Lower lobe of right lung (tissue), 2 donors: ENCODE measurements around the gene BICD2. TPM values are rescaled to one million over a fixed set of nuclear protein-coding genes. Genes with fewer than 3 reads are reported as not detected.
A peak's percentile ranks its signal among the peaks of the same experiment; 100 is the strongest.

Experiments used
- ATAC-seq, 2 donors: fragments of 200-7000 bp; cut with Tn5 transposase; one replicate each; pipeline ENCODE4 v1.9.1; 2020 to 2022; ENCODE audit warnings: mild to moderate bottlenecking in 2 of 2, moderate library complexity in 2 of 2
- DNase-seq: peaks from one replicate; pipeline ENCODE4 v3.0.0-alpha.2; 2020
- H3K27ac ChIP-seq: fragments of 200-600 bp; one replicate; pipeline ENCODE4 v1.8.0; 2022
- H3K27me3 ChIP-seq: fragments of 200-600 bp; one replicate; pipeline ENCODE4 v1.8.0; 2022; ENCODE audit warnings: low read depth
- H3K36me3 ChIP-seq: fragments of 200-600 bp; one replicate; pipeline ENCODE4 v1.8.0; 2022; ENCODE audit warnings: mild to moderate bottlenecking
- H3K4me1 ChIP-seq: fragments of 200-600 bp; one replicate; pipeline ENCODE4 v1.8.0; 2022
- H3K4me3 ChIP-seq: fragments of 200-600 bp; one replicate; pipeline ENCODE4 v1.8.0; 2022; ENCODE audit warnings: mild to moderate bottlenecking
- H3K9me3 ChIP-seq: fragments of 200-600 bp; one replicate; pipeline ENCODE4 v1.8.0; 2022
- intact Hi-C: fragments of 100-400 bp; cut with DNase I; formaldehyde crosslinking; loops from one replicate; pipeline ENCODE4 v1.11.0; 2022
- total RNA-seq: library from RNA; stranded (reverse); fragmentation: NEBNext Ultra II Directional; extraction: Animal tissue kit (Norgen Biotek cat#: 25700); gene quantifications from one replicate; pipeline ENCODE4 v1.2.1, GENCODE V29; 2021
- TF ChIP-seq, protein P1 (sequence below): fragments of 200-600 bp; IDR thresholded peaks from one replicate; pipeline ENCODE4 v1.8.0; 2022; ENCODE audit warnings: antibody characterized with exemption, mild to moderate bottlenecking
- donor health status: DM: no; HTN: yes; CAD: no; lungs with severe emphysema.

BICD2 gene
- total RNA-seq, 1 donor from 2014 or later: 34.9 TPM

DNA sequence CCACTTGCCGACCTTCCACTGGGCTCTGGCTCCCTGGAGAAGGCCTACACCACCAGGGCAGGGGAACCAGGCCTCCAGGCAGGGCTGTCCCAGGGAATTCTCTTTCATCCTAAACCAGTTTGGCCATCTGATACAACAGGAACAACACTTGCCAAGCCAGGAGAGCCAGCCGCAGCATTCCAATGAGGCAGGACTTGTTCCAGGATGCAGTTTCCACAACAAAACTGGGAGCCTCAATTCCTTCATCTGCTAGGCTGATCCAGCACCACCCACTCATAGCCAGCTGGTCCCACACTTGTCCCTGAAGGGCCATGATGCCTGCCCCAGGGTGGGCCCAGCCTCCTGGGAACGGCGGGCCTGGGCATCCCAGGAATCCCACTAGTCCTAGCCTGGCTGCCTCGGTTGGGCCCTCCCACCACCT lies 26.0 kb downstream of the BICD2 start:
- Histone ChIP-seq H3K9me3 (no peaks in the 10 kb centered on the region), H3K36me3 (no peaks in the 10 kb centered on the region), H3K4me1 (peaks cover 79% of the 10 kb centered on the region), H3K27ac (peak overlapping the region; percentile 63), H3K4me3 (no peak overlapping the region), H3K27me3 (no peaks in the 10 kb centered on the region)
- intact Hi-C loops: no loop called here
- DNase-seq (no peak), ATAC-seq (peak; percentile 64)
- TF ChIP-seq, protein P1, sequence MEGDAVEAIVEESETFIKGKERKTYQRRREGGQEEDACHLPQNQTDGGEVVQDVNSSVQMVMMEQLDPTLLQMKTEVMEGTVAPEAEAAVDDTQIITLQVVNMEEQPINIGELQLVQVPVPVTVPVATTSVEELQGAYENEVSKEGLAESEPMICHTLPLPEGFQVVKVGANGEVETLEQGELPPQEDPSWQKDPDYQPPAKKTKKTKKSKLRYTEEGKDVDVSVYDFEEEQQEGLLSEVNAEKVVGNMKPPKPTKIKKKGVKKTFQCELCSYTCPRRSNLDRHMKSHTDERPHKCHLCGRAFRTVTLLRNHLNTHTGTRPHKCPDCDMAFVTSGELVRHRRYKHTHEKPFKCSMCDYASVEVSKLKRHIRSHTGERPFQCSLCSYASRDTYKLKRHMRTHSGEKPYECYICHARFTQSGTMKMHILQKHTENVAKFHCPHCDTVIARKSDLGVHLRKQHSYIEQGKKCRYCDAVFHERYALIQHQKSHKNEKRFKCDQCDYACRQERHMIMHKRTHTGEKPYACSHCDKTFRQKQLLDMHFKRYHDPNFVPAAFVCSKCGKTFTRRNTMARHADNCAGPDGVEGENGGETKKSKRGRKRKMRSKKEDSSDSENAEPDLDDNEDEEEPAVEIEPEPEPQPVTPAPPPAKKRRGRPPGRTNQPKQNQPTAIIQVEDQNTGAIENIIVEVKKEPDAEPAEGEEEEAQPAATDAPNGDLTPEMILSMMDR: no peak

DNA sequence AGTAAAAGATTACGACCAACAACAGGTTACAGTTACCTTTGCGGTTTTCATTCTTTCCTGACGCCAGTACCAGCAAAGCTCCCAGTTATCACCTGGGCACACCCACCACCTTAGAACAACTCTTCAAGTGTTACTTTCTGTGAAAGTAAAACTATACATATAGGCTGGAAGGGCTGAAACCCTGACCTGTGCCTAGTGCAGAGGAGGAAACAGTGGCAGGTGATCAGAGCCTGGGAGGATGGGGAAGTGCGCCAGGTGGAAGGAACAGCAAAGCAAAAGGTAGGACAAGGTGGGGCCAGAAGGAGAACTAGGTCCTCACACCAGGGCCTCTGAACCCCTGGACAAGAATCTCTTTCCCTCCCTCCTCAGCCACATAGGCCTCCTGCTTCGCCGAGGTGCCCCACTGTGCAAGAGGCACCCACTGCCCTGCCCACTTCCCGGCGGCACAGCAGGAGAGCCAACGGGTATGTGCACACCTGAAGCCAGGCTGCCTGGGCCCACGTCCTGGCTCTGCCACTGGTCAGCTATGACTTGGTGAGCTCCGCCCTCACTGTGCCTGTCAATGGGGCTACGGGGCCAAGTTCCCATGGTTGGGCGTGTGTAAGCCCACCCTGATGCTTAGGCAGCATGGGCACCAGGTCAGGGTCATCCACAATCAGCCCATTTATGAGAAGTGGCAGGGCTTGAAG lies 26.9 kb downstream of the BICD2 start:
- ATAC-seq (peak in 1 of 2 donors; percentile 3), DNase-seq (no peak)
- intact Hi-C loops: no loop called here
- TF ChIP-seq, protein P1: no peak
- no peaks in the 10 kb centered on the region for H3K9me3 ChIP-seq
- H3K27ac ChIP-seq: peak overlapping the region; percentile 63
- peaks cover 75% of the 10 kb centered on the region for H3K4me1 ChIP-seq
- H3K36me3 ChIP-seq: no peaks in the 10 kb centered on the region
- no peaks in the 10 kb centered on the region for H3K27me3 ChIP-seq
- H3K4me3 ChIP-seq: no peak overlapping the region

DNA sequence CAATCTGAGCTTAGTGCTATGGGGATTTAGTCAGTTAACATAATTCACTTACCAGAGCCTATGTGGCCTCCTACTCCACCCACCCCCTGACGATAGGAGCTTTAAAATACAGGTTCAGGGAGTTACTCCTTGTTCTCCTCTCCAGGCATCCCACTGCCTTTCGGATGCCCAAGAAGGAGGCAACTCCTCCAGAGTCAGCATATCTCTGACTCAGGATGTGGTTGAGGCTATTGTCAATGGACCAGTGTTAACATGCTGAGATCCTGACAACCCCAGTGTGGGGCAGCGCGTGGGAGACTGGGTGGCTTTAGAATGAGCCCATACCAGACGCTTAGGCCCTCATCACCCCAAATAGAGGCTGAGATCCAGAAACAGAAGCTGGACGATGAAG lies 27.4 kb downstream of the BICD2 start:
- ATAC-seq (no peak), DNase-seq (no peak)
- Histone ChIP-seq H3K4me3 (no peak overlapping the region), H3K27me3 (no peaks in the 10 kb centered on the region), H3K9me3 (no peaks in the 10 kb centered on the region), H3K27ac (no peak overlapping the region), H3K4me1 (peaks cover 71% of the 10 kb centered on the region), H3K36me3 (no peaks in the 10 kb centered on the region)
- intact Hi-C loops: no loop called here
- TF ChIP-seq, protein P1: no peak

DNA sequence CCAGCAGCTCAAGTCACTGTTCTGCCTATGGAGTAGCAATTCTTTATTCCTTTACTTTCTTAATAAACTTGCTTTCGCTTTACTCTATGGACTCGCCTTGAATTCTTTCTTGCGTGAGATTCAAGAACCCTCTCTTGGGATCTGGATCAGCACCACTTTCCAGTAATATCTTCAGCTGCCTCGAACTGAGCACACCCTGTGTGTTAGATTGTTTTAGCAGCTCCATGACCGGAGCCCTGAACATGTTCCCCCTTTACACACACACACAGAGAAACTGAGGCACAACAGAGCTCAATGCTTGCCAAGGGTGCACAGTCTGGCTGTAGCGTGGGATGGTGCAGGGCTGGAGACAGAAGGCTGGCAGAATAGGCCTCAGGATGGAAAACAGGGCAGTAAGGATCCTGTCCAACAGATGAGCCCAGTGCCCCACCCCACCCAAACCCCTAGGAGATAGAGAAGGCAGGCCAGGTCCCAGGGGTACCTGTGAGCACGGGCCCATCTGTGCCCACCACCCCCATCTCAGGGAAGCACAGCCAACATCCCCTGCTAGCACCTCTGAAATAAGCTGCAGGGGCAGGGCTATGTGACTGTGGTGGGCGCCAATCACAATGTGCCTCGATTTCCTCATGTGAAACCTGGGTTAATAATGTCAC lies 27.9 kb downstream of the BICD2 start:
- H3K9me3 ChIP-seq: no peaks in the 10 kb centered on the region
- H3K4me1 ChIP-seq: peaks cover 65% of the 10 kb centered on the region
- intact Hi-C loops: no loop called here
- DNase-seq (no peak), ATAC-seq (no peak)
- TF ChIP-seq, protein P1: no peak
- no peaks in the 10 kb centered on the region for H3K27me3 ChIP-seq
- no peaks in the 10 kb centered on the region for H3K36me3 ChIP-seq
- no peak overlapping the region for H3K27ac ChIP-seq
- no peak overlapping the region for H3K4me3 ChIP-seq

DNA sequence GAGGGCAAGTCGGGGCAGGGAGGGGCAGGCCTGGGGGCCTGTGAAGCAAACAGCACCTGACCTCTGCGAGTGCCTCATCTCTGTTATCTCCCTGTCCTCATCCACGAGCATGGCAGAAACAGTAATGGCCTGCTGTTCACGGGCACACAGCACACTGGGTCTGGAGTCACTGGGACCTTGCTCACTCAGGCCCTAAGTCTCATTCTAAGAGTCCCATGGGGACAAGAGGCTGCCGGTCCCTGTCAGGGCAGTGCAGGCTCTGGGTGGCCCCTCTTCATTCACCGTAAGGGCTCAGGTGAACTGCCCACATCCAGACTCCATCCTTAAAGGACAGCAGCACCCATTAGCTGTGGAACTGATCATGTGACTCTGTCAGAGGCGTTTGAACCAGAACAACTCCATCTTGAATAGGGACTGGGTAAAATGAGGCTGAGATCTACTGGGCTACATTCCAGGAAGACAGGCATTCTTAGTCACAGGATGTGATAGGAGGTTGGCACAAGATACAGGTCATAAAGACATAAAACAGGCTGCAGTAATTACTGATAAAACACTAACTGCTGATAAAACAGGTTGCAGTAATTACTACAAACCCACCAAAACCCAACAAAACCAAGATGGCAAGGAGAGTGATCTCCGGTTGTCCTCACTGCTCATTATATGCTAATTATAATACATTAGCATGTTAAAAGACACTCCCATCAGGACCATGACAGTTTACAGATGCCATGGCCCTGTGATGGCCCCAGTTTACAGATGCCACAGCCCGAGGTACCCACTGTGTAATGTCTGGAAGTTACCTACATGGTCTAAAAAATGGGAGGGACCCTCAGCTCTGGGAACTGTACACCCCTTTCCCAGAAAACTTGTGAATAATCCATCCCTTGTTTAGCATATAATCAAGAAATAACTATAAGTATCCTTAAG lies 28.7 kb downstream of the BICD2 start:
- peaks cover 57% of the 10 kb centered on the region for H3K4me1 ChIP-seq
- no peak overlapping the region for H3K27ac ChIP-seq
- H3K36me3 ChIP-seq: no peaks in the 10 kb centered on the region
- intact Hi-C loops: no loop called here
- no peak for DNase-seq
- H3K4me3 ChIP-seq: no peak overlapping the region
- no peak for ATAC-seq
- H3K27me3 ChIP-seq: no peaks in the 10 kb centered on the region
- no peaks in the 10 kb centered on the region for H3K9me3 ChIP-seq
- TF ChIP-seq, protein P1: no peak
